WTC11 (cell line): Measurements from ENCODE around the gene LSM12.
A peak's percentile ranks its signal among the peaks of the same experiment; 100 is the strongest.

Source experiments
- ZNF423 ChIP-seq: fragments of 250-450 bp; sonication (Bioruptor Pico); IDR thresholded peaks from 2 replicates; pipeline ENCODE4 v2.1.2; 2022; ENCODE audit warnings: mild to moderate bottlenecking, moderate library complexity
- TF ChIP-seq, protein P1 (sequence below): fragments of 200-600 bp; IDR thresholded peaks from 2 replicates; pipeline ENCODE4 v1.8.0; 2022; ENCODE audit warnings: antibody characterized with exemption

GRCh38 chr17:43995150-43995471 lies 71.4 kb downstream of the LSM12 start:
- no peak for TF ChIP-seq ZNF423 (CRISPR knock-in tag)
- TF ChIP-seq, protein P1, sequence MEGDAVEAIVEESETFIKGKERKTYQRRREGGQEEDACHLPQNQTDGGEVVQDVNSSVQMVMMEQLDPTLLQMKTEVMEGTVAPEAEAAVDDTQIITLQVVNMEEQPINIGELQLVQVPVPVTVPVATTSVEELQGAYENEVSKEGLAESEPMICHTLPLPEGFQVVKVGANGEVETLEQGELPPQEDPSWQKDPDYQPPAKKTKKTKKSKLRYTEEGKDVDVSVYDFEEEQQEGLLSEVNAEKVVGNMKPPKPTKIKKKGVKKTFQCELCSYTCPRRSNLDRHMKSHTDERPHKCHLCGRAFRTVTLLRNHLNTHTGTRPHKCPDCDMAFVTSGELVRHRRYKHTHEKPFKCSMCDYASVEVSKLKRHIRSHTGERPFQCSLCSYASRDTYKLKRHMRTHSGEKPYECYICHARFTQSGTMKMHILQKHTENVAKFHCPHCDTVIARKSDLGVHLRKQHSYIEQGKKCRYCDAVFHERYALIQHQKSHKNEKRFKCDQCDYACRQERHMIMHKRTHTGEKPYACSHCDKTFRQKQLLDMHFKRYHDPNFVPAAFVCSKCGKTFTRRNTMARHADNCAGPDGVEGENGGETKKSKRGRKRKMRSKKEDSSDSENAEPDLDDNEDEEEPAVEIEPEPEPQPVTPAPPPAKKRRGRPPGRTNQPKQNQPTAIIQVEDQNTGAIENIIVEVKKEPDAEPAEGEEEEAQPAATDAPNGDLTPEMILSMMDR: peak; percentile 19; the same call in 1 of the 2 replicates
